Neutrophil (primary cell): ENCODE measurements around the gene CD1E.

Experiments
- H3K27ac ChIP-seq: fragments of 200-600 bp; sonication (generic); 2 replicates; pipeline ENCODE4 v1.5.1; 2016; ENCODE audit warnings: mild to moderate bottlenecking, moderate library complexity
- H3K27me3 ChIP-seq: fragments of 200-600 bp; sonication (generic); 2 replicates; pipeline ENCODE4 v1.6.0; 2016; ENCODE audit warnings: mild to moderate bottlenecking
- H3K36me3 ChIP-seq: fragments of 200-600 bp; sonication (generic); 2 replicates; pipeline ENCODE4 v1.5.1; 2017
- H3K4me1 ChIP-seq, 2 experiments: fragments of 200-600 bp in 1 of 2; sonication (generic) in 1 of 2; 1 replicate in 1 of 2; 2 replicates in 1 of 2; pipeline versions ENCODE4 v1.5.1 to v1.6.1; 2013 to 2016; ENCODE audit warnings: low read depth in 1 of 2, low read length in 1 of 2, mild to moderate bottlenecking in 1 of 2, moderate library complexity in 1 of 2; ENCODE audit not compliant: control insufficient read depth in 1 of 2, insufficient read depth in 1 of 2
- H3K4me3 ChIP-seq, 2 experiments: fragments of 200-600 bp in 1 of 2; sonication (generic) in 1 of 2; 1 replicate in 1 of 2; 2 replicates in 1 of 2; pipeline ENCODE4 v1.5.1; 2013 to 2016; ENCODE audit warnings: low read depth in 1 of 2, low read length in 1 of 2, mild to moderate bottlenecking in 1 of 2, moderate library complexity in 1 of 2
- H3K9me3 ChIP-seq: fragments of 200-600 bp; sonication (generic); 2 replicates; pipeline ENCODE4 v1.5.1; 2016
- CTCF ChIP-seq: fragments of 200-600 bp; sonication (generic); IDR thresholded peaks from 2 replicates; pipeline ENCODE4 v1.5.1; 2016; ENCODE audit warnings: antibody characterized with exemption

The CD1E gene

GRCh38 chr1:158393476-158393875 lies 39.8 kb downstream of the CD1E start:
- Histone ChIP-seq H3K4me1 (no peaks in the 10 kb centered on the region), H3K9me3 (no peaks in the 10 kb centered on the region)
- TF ChIP-seq CTCF, result no peak

GRCh38 chr1:158396646-158397045 lies 43.0 kb downstream of the CD1E start:
- Histone ChIP-seq H3K4me1 (no peaks in the 10 kb centered on the region), H3K9me3 (no peaks in the 10 kb centered on the region), H3K27me3 (no peaks in the 10 kb centered on the region), H3K36me3 (no peaks in the 10 kb centered on the region), H3K27ac (no peak overlapping the region), H3K4me3 (no peak overlapping the region)
- no peak for TF ChIP-seq CTCF

More at GRCh38 chr1:158393476-158393875, 39.8 kb downstream of the CD1E start:
- no peak overlapping the region for H3K27ac ChIP-seq
- H3K27me3 ChIP-seq, result no peaks in the 10 kb centered on the region
- no peaks in the 10 kb centered on the region for H3K36me3 ChIP-seq
- H3K4me3 ChIP-seq, result no peak overlapping the region

- Histone ChIP-seq H3K4me1 (no peaks in the 10 kb centered on the region), H3K9me3 (no peaks in the 10 kb centered on the region), H3K36me3 (no peaks in the 10 kb centered on the region), H3K27ac (no peak within 1 kb of the TSS), H3K27me3 (no peaks in the 10 kb centered on the region), H3K4me3 (no peak within 1 kb of the TSS)
- TF ChIP-seq CTCF, result no peak
Observed at GRCh38 chr1:158398818-158399514, 45.3 kb downstream of the CD1E start, which contains the start of gene OR10T2. OR10T2 (minus strand) TSS chr1:158399466; CDS start chr1:158399466, 0 bp downstream.

- H3K9me3 ChIP-seq, result no peaks in the 10 kb centered on the region
- no peaks in the 10 kb centered on the region for H3K4me1 ChIP-seq
- H3K27ac ChIP-seq, result no peak overlapping the region
- H3K4me3 ChIP-seq, result no peak overlapping the region
- H3K36me3 ChIP-seq, result no peaks in the 10 kb centered on the region
- TF ChIP-seq CTCF, result no peak
- H3K27me3 ChIP-seq, result no peaks in the 10 kb centered on the region
Observed at GRCh38 chr1:158400871-158401270, 47.2 kb downstream of the CD1E start.

GRCh38 chr1:158407092-158407491 lies 53.4 kb downstream of the CD1E start:
- Histone ChIP-seq H3K4me1 (no peaks in the 10 kb centered on the region), H3K4me3 (no peak overlapping the region), H3K36me3 (no peaks in the 10 kb centered on the region), H3K27ac (no peak overlapping the region), H3K9me3 (no peaks in the 10 kb centered on the region), H3K27me3 (no peaks in the 10 kb centered on the region)
- TF ChIP-seq CTCF, result no peak
